ENCODE measurements around the gene LYPD6B. TPM values are rescaled to one million over a fixed set of nuclear protein-coding genes. Genes with fewer than 3 reads are reported as not detected.

Gene LYPD6B
- polyA plus RNA-seq, 1 experiment = 0.26 TPM

DNA sequence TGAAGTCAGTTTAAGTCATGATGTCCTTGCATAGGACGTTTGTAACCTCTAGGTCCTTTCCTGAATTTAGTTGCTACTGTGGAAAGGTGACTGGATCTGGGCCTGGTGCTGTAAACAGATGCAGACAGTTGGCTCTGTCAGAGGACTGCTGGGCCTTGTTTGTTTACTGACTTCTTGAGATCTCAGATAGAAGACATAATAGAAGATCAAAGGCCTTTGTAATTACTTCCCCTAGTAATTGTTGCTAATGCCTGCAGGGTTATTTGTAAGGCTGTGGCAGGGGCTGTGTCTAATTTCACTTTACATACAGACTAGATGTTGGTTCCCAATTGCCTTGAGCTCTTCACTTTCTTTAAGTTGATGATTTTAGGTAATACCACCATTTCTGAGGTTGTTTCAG lies 42.5 kb downstream of the LYPD6B start:
- H3K27me3 ChIP-seq (ENCODE audit: control insufficient read depth, insufficient read depth, low read length) = no peaks in the 10 kb centered on the region
- H3K4me3 ChIP-seq (ENCODE audit: low read depth, low read length) = no peak overlapping the region
- H3K27ac ChIP-seq (ENCODE audit: low read depth, low read length) = no peak overlapping the region
- TF ChIP-seq, protein P1, sequence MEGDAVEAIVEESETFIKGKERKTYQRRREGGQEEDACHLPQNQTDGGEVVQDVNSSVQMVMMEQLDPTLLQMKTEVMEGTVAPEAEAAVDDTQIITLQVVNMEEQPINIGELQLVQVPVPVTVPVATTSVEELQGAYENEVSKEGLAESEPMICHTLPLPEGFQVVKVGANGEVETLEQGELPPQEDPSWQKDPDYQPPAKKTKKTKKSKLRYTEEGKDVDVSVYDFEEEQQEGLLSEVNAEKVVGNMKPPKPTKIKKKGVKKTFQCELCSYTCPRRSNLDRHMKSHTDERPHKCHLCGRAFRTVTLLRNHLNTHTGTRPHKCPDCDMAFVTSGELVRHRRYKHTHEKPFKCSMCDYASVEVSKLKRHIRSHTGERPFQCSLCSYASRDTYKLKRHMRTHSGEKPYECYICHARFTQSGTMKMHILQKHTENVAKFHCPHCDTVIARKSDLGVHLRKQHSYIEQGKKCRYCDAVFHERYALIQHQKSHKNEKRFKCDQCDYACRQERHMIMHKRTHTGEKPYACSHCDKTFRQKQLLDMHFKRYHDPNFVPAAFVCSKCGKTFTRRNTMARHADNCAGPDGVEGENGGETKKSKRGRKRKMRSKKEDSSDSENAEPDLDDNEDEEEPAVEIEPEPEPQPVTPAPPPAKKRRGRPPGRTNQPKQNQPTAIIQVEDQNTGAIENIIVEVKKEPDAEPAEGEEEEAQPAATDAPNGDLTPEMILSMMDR (IDR thresholded peaks at IDR 0.05; ENCODE audit: low read depth, low read length) = no peak
- CTCF ChIA-PET = interaction anchor here (1.3 kb wide), 1 partner anchor 480 kb away, joined by 4 read pairs; no protein-coding TSS in a partner anchor
- POLR2A ChIA-PET = no interaction called here
- H3K9me3 ChIP-seq (ENCODE audit: control insufficient read depth, insufficient read depth, low read length) = no peaks in the 10 kb centered on the region
- DNase-seq (ENCODE audit: low read depth, low spot score) = no peak

DNA sequence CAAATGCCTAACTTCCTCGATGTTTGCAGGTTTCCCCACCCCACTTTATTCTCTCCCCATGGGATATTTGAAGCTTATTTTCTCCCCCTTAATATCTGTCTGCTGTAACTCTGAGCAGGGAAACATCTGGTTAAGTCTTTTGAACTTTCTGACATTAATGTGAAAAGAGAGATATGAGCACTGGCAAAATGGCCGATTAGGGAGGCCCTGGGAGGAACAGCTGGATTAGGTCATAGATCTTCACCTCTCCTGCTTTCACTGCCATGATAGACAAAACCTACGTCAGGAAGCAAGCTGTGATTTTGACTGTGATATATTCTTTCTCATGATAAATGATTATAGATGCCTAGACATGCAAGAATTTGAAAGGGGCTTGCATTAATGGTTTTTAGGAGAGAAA lies 43.6 kb downstream of the LYPD6B start:
- POLR2A ChIA-PET = no interaction called here
- CTCF ChIA-PET = interaction anchor here (1.3 kb wide), 1 partner anchor 479 kb away, joined by 4 read pairs; no protein-coding TSS in a partner anchor
- no peak for DNase-seq (ENCODE audit: low read depth, low spot score)

DNA sequence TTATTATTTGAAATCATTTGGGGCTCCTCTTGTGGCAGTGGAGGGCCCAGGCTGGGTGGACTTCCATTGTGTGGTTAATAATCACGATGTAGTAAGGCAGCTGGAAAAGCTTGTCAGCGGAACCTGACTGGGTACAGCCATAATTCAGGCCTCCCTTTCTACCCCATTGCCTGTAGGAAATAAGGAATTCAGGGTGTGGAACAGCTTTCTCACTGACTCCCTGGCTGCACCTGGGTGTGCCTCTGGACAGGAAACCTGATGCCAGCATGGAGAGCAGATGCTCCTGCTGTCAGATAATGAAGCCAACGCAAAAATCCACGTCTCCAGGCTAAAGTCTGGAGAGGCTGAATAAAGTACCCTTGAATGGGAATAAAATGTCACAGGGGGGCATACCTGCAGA lies 44.2 kb downstream of the LYPD6B start:
- Histone ChIP-seq H3K27ac (ENCODE audit: low read depth, low read length) (no peak overlapping the region), H3K9me3 (ENCODE audit: control insufficient read depth, insufficient read depth, low read length) (no peaks in the 10 kb centered on the region), H3K4me3 (ENCODE audit: low read depth, low read length) (no peak overlapping the region), H3K27me3 (ENCODE audit: control insufficient read depth, insufficient read depth, low read length) (no peaks in the 10 kb centered on the region)
- TF ChIP-seq, protein P1 (IDR thresholded peaks at IDR 0.05; ENCODE audit: low read depth, low read length) = no peak
- DNase-seq (ENCODE audit: low read depth, low spot score) = no peak
- POLR2A ChIA-PET = no interaction called here
- CTCF ChIA-PET = no interaction called here

More for the DNA sequence above, 43.6 kb downstream of the LYPD6B start:
- no peaks in the 10 kb centered on the region for H3K9me3 ChIP-seq (ENCODE audit: control insufficient read depth, insufficient read depth, low read length)
- TF ChIP-seq, protein P1 (IDR thresholded peaks at IDR 0.05; ENCODE audit: low read depth, low read length) = no peak
- H3K27me3 ChIP-seq (ENCODE audit: control insufficient read depth, insufficient read depth, low read length) = no peaks in the 10 kb centered on the region
- no peak overlapping the region for H3K4me3 ChIP-seq (ENCODE audit: low read depth, low read length)
- H3K27ac ChIP-seq (ENCODE audit: low read depth, low read length) = no peak overlapping the region

DNA sequence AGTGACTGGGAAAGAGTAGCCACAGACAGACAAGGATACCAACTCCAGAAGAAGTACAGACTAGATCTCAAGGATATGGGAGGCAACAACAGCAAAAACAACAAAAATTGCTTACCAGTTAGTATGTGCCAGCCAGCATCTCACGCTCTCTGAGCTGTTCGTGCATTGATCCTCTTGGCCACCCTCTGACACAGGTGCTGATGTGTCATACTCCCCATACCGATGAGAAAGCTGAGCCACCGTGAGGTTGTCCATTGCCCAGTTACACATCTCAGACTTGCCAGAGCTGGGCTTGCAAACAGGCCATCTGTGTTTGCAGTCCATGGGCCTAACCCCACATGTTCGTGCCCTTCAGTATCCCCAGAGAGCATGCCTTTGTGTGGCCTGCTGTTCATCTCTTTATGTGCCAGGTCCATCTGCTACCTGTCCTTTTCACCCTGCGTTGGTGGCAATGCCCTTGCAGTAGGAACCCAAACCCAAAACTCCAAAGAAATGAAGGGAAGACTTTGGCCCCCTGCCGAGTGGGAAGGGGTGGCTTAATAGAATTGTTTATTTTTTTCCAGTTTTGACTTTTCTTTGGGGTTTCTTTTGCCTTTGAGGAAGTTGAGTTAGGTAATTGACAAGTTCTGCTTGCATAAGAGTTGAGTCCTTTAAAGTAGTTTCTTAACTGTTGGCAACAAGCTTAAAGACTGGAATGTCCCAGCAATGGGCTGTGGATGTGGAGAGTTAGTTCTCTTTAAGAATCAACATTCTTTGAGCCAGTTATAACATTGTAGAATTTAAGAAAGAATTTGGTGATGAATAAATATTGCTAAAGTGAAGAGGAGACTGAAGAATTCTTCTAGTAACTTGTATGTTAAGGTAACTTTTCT lies 46.7 kb downstream of the LYPD6B start:
- no peak overlapping the region for H3K27ac ChIP-seq (ENCODE audit: low read depth, low read length)
- DNase-seq (ENCODE audit: low read depth, low spot score) = no peak

DNA sequence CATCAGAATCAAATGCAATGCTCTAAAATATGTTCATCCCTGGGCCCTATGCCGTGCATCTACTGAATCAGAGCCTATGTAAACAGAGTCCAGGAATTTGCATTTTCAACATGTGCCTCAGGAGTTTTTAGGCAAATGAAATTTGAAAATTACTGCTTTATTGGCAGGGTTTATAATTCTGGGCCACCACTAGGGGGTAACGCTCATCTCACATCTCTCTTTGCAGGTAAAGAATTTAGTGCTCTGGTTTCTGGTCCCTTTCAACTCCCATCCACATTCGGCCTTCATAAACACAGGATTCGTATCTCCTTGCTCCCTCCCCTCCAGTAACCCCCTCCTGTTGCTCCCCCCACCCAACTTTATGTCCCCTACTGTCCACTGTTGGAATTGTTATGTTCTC lies 49.3 kb downstream of the LYPD6B start:
- POLR2A ChIA-PET = no interaction called here
- CTCF ChIA-PET = no interaction called here

More for the DNA sequence above, 46.7 kb downstream of the LYPD6B start:
- CTCF ChIA-PET = no interaction called here
- POLR2A ChIA-PET = no interaction called here
- no peak overlapping the region for H3K4me3 ChIP-seq (ENCODE audit: low read depth, low read length)
- H3K27me3 ChIP-seq (ENCODE audit: control insufficient read depth, insufficient read depth, low read length) = no peaks in the 10 kb centered on the region
- TF ChIP-seq, protein P1 (IDR thresholded peaks at IDR 0.05; ENCODE audit: low read depth, low read length) = no peak
- no peaks in the 10 kb centered on the region for H3K9me3 ChIP-seq (ENCODE audit: control insufficient read depth, insufficient read depth, low read length)

More for the DNA sequence above, 49.3 kb downstream of the LYPD6B start:
- TF ChIP-seq, protein P1 (IDR thresholded peaks at IDR 0.05; ENCODE audit: low read depth, low read length) = peak; percentile 42
- Histone ChIP-seq H3K9me3 (ENCODE audit: control insufficient read depth, insufficient read depth, low read length) (no peaks in the 10 kb centered on the region), H3K27me3 (ENCODE audit: control insufficient read depth, insufficient read depth, low read length) (no peaks in the 10 kb centered on the region), H3K27ac (ENCODE audit: low read depth, low read length) (no peak overlapping the region), H3K4me3 (ENCODE audit: low read depth, low read length) (no peak overlapping the region)
- no peak for DNase-seq (ENCODE audit: low read depth, low spot score)

Measured in AG04450 (cell line).